Omental fat pad (tissue), 4 donors: Measurements from ENCODE around the gene KRT73. TPM values are rescaled to one million over a fixed set of nuclear protein-coding genes. Genes with fewer than 3 reads are reported as not detected.

Source experiments
- ATAC-seq: fragments of 150-250 bp; one replicate; pipeline ENCODE4 v1.9.1; 2016; ENCODE audit warnings: mild to moderate bottlenecking, moderate library complexity; ENCODE audit not compliant: low FRiP score
- DNase-seq: peaks from one replicate; pipeline ENCODE4 v3.0.0-alpha.2; 2019; ENCODE audit warnings: low spot score
- CTCF ChIP-seq, 3 donors: fragments of 450-650 bp; IDR thresholded peaks; one replicate each; pipeline ENCODE4 v1.5.1; 2016 to 2017; ENCODE audit warnings: antibody characterized with exemption in 3 of 3, mild to moderate bottlenecking in 3 of 3, moderate library complexity in 2 of 3
- total RNA-seq, 4 donors: library from RNA; depleted of rRNA; stranded (reverse); fragments of >200 nt; gene quantifications; one replicate each; pipeline ENCODE4 v1.1.0, GENCODE V29; 2016

KRT73 gene
- total RNA-seq, 4 donors from 2014 or later, result not detected

DNA sequence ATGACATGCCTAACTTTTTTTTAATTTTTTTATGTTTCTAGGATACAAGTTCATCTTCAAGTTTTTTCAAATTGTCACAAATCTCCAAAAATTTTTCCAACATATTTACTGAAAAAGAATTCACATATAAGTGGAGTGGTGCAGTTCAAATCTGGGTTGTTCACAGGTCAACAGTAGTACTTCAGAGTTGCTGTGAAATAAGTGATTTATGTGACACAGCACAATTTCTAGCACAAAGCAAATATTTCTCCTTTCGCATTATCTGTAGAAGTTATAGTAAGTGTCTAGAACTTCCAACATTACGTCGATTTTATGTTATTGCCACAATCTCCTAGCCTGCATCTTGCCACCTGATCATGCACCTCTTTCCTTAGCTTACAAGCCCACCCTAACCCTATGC lies 43.3 kb upstream of the KRT73 start:
- no peak for ATAC-seq
- no peak for DNase-seq
- TF ChIP-seq CTCF (IDR thresholded peaks at IDR 0.05), result no peak

GRCh38 chr12:52660934-52661499 lies 42.7 kb upstream of the KRT73 start:
- DNase-seq, result no peak
- TF ChIP-seq CTCF (IDR thresholded peaks at IDR 0.05), result no peak
- ATAC-seq, result no peak

DNA sequence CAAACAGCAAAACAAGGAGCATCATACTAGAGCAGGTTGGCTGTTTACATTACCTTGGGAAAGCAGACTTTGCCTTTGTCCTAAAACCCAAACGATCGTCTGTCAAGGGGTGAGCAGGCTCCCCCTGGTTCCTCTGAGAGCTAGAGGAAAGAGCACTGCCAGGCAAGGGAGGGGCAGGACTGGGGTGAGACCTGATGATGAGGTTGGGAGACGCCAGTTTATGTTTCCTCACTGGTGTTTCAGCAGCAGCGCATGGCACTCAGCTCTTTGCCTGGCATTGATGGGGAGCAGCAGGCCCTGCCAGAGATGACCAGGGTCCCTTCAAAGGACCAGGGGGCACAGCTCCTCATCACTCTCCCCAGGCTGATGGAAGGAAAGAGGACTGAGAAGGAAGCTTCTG lies 41.6 kb upstream of the KRT73 start:
- no peak for ATAC-seq
- TF ChIP-seq CTCF (IDR thresholded peaks at IDR 0.05), result no peak
- no peak for DNase-seq

DNA sequence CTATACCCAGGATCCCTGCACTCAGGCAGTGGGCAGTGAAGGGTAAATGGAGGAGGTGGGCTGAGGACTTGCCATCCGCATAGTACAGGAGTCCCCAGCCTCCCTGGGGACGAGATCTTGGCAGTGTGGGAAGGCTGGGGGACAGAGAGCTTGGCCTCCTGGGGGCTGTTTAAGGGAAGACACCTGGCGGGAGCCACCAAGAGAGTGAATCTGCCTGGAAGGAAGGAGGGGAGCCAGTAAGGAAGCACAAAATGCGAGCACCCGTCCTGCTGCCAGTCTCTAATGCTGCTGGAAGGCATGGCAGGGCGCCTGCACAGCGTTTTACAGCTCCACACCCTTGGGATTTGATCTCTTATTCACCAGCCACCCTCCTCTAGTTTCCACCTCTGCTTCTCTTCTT lies 41.0 kb upstream of the KRT73 start:
- ATAC-seq (no peak), DNase-seq (no peak)
- no peak for TF ChIP-seq CTCF (IDR thresholded peaks at IDR 0.05)

DNA sequence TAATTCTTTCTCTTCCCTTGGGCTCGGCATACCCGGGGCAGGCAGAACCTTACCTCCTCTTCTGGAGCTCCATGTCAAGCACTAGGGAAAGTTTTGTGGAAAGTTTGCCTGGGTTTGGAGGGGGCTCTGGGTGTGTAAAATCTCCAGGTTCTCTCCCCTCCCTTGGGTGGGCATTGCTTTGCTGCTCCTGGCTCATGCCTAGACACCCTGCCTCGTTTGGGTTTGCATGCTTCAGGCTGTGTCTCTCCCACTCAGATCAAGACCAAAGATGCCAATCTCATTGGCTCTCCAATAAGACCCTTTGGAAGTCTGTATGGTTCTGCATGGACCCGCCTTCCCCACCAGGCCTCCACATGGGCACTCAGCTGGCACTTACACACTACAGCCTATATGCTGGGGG lies 39.8 kb upstream of the KRT73 start:
- no peak for TF ChIP-seq CTCF (IDR thresholded peaks at IDR 0.05)
- ATAC-seq (no peak), DNase-seq (no peak)

- no peak for TF ChIP-seq CTCF (IDR thresholded peaks at IDR 0.05)
- no peak for DNase-seq
Observed at GRCh38 chr12:52657250-52657902, 39.0 kb upstream of the KRT73 start.

DNA sequence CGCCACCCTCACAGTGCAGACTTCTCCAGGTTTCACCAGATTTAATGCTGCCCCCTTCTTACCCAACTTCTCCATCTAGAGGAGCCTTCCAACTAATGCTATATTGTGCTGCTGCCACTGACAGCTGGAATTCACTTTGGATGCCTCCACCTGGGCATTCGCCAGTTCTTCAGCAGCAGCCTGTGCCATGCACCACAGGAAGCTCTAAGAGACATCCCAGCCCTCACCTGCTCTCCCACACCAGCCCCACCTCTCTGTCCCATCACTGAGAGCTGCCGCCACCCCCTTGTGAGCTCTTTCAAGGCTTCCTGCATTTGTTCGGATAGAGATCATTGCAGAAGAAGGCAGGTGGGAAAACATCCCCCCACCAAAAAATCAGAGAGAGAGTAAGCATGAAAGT lies 38.3 kb upstream of the KRT73 start:
- no peak for TF ChIP-seq CTCF (IDR thresholded peaks at IDR 0.05)
- ATAC-seq (no peak), DNase-seq (no peak)

More at GRCh38 chr12:52657250-52657902, 39.0 kb upstream of the KRT73 start:
- ATAC-seq, result no peak
